Ascending aorta (tissue), 2 donors: Measurements from ENCODE around the gene ANXA2R. TPM values are rescaled to one million over a fixed set of nuclear protein-coding genes. Genes with fewer than 3 reads are reported as not detected.

Experiments used
- DNase-seq, 2 donors: peaks; one replicate each; pipeline ENCODE4 v3.0.0-alpha.2; 2019; ENCODE audit warnings: low spot score in 2 of 2
- H3K27ac ChIP-seq, 2 donors: fragments of 200-600 bp; sonication (generic); one replicate each; pipeline ENCODE4 v1.5.1; 2016 to 2017; ENCODE audit warnings: mild to moderate bottlenecking in 1 of 2
- H3K27me3 ChIP-seq: fragments of 200-600 bp; sonication (generic); one replicate; pipeline ENCODE4 v1.5.1; 2017
- H3K36me3 ChIP-seq, 2 donors: fragments of 200-600 bp; sonication (generic); one replicate each; pipeline ENCODE4 v1.5.1; 2016
- H3K4me1 ChIP-seq, 2 donors: fragments of 200-600 bp; sonication (generic); one replicate each; pipeline ENCODE4 v1.5.1; 2016 to 2017; ENCODE audit warnings: mild to moderate bottlenecking in 1 of 2
- H3K4me3 ChIP-seq, 2 donors: fragments of 200-600 bp; sonication (generic); one replicate each; pipeline ENCODE4 v1.5.1; 2016 to 2017; ENCODE audit warnings: mild to moderate bottlenecking in 1 of 2
- H3K9me3 ChIP-seq, 2 donors: fragments of 200-600 bp; sonication (generic); one replicate each; pipeline ENCODE4 v1.5.1; 2016
- intact Hi-C: fragments of 100-400 bp; cut with DNase I; formaldehyde crosslinking; loops from one replicate; pipeline ENCODE4 v1.15.1; 2023
- total RNA-seq: library from RNA; depleted of rRNA; stranded (reverse); fragments of >200 nt; gene quantifications from one replicate; pipeline ENCODE4 v1.1.0, GENCODE V29; 2016
- TF ChIP-seq, protein P1 (sequence below), 3 experiments: fragments of 200-600 bp in 2 of 3; fragments of 450-650 bp in 1 of 3; sonication (generic) in 2 of 3; IDR thresholded peaks; one replicate each; pipeline ENCODE4 v1.5.1; 2016 to 2019; ENCODE audit warnings: antibody characterized with exemption in 3 of 3, mild to moderate bottlenecking in 1 of 3, moderate library complexity in 1 of 3

Gene ANXA2R
- total RNA-seq, 1 donor from 2014 or later: 5.1 TPM

DNA sequence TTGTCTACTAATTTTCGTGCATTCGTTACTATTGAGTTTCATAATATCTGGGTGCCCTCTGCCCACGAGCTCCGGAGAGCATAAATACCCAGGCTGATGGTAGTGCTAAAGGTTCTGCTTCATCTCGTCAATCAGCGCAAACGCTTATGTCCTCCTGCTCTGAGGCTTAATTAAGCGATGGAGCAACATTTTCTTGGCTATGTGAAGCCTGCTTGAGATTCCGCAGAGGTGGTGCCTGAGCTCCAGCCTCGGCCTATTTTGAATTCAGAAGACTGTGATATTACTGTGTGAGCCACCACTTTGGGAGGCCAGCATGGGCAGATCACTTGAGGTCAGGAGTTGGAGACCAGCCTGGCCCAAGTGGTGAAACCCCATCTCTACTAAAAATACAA, 44.8 kb downstream of the ANXA2R start:
- Histone ChIP-seq H3K4me3 (peak overlapping the region; percentile 52 to 72), H3K36me3 (no peaks in the 10 kb centered on the region), H3K27ac (peak overlapping the region; percentile 90 to 97), H3K27me3 (no peaks in the 10 kb centered on the region), H3K9me3 (no peaks in the 10 kb centered on the region), H3K4me1 (peaks cover 0 to 5% of the 10 kb centered on the region in 2 donors)
- no peak for DNase-seq
- intact Hi-C loops: loop anchor here (1.0 to 2.0 kb wide), 5 partner anchors 13 to 318 kb away; partner anchors contain the start of genes ANXA2R and HMGCS1
- TF ChIP-seq, protein P1, sequence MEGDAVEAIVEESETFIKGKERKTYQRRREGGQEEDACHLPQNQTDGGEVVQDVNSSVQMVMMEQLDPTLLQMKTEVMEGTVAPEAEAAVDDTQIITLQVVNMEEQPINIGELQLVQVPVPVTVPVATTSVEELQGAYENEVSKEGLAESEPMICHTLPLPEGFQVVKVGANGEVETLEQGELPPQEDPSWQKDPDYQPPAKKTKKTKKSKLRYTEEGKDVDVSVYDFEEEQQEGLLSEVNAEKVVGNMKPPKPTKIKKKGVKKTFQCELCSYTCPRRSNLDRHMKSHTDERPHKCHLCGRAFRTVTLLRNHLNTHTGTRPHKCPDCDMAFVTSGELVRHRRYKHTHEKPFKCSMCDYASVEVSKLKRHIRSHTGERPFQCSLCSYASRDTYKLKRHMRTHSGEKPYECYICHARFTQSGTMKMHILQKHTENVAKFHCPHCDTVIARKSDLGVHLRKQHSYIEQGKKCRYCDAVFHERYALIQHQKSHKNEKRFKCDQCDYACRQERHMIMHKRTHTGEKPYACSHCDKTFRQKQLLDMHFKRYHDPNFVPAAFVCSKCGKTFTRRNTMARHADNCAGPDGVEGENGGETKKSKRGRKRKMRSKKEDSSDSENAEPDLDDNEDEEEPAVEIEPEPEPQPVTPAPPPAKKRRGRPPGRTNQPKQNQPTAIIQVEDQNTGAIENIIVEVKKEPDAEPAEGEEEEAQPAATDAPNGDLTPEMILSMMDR (IDR thresholded peaks at IDR 0.05): no peak

DNA sequence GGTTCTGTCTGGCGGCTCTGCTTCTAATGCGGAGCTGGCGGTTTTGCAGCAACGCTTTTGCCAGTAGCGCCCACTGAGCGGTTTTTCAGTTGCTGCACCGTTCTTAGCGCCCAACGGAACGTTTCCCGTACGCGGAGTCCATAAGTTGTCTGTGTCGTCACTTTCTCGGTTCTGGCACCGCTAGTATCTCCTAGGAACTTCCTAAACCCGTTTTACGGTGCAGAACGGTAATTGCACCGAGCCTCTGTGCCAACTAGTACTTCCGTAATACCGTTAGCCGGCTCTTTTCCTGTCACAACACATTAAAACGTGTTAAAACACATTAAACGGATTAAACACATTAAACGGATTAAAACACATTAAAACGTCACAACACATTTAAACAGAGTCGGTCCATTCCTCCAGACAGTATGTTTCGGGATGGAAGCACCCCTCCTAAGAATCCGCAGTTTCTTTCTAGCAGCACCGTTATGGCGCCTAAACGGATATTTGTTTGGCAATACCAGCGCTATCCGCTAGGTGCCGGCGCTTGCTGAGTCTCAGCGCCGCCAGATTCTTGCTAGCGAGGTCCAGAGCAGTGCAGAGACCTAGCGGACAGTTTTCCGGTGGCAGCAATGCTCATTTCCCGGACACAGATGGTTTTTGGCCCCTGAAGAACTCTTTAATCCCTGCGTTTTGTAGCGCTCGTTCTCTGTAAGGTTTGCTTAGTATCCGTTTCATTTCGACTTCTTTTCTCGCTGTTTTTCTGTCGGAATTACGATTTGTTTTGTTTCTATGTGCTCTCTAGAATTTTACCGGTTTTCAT, 45.4 kb downstream of the ANXA2R start:
- H3K9me3 ChIP-seq: no peaks in the 10 kb centered on the region
- intact Hi-C loops: loop anchor here (1.0 to 2.0 kb wide), 5 partner anchors 14 to 319 kb away; partner anchors contain the start of genes ANXA2R and HMGCS1
- H3K4me1 ChIP-seq: peaks cover 0 to 4% of the 10 kb centered on the region in 2 donors
- H3K4me3 ChIP-seq: peak overlapping the region; percentile 52 to 72
- no peaks in the 10 kb centered on the region for H3K36me3 ChIP-seq
- H3K27ac ChIP-seq: peak overlapping the region; percentile 90 to 97
- H3K27me3 ChIP-seq: no peaks in the 10 kb centered on the region
- peak in 1 of 2 donors; percentile 94 for DNase-seq
- TF ChIP-seq, protein P1 (IDR thresholded peaks at IDR 0.05): peak; percentile 84 to 88 (median 85)

DNA sequence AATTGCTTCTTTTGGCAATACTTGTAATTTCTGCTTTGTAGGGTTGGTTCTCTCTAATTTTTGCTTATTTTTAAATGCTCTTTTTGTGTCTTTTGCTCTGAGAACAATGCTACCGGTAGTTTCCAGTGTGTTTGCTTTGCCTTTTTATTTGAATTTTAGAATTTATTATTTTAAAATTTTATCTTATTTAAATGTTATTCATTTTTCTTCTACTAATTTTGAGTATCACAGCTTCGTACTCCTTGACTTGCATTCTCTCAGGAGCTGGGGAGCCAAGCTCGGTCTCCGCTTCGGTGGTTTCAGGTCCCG, 45.9 kb downstream of the ANXA2R start:
- intact Hi-C loops: loop anchor here (2.0 kb wide), 2 partner anchors 15 to 47 kb away; partner anchors contain the start of gene ANXA2R
- Histone ChIP-seq H3K27ac (peak overlapping the region; percentile 90 to 97), H3K36me3 (no peaks in the 10 kb centered on the region), H3K27me3 (no peaks in the 10 kb centered on the region), H3K9me3 (no peaks in the 10 kb centered on the region), H3K4me1 (peaks cover 0 to 4% of the 10 kb centered on the region in 2 donors), H3K4me3 (peak overlapping the region; percentile 52 to 72)
- TF ChIP-seq, protein P1 (IDR thresholded peaks at IDR 0.05): no peak
- DNase-seq: no peak

DNA sequence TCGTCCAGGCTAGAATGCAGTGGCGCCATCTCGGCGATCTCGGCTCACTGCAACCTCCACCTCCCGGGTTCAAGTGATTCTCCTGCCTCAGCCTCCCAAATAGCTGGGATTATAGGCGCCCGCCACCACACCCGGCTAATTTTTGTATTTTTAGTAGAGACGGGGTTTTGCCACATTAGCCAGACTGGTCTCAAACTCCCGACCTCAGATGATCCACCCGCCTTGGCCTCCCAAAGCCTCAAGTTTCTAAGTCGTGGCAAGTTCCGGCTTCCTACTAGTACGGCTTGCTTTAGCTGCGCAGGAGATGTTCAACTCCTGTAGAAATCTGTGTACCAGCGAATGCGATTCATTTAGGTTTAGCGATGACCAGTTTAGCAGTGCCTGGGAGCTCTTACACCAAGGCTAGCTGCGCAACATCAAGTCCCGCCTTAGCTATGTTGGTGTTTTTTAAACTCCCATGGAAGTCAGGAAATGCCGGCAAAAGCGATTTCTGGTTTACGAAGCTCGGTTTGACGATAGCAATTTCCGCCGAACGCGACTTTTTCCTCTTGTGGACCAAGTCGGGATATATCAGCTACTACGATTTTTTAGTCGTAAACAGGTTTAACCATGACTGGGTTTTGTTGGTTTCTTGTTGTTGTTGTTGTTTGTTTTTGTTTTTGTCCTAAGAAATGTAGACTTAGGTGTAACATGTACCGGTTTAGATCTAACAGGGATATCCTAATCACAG, 46.4 kb downstream of the ANXA2R start:
- no peaks in the 10 kb centered on the region for H3K36me3 ChIP-seq
- peak overlapping the region; percentile 52 to 72 for H3K4me3 ChIP-seq
- TF ChIP-seq, protein P1 (IDR thresholded peaks at IDR 0.05): peak in 1 of 3 experiments; percentile 6

DNA sequence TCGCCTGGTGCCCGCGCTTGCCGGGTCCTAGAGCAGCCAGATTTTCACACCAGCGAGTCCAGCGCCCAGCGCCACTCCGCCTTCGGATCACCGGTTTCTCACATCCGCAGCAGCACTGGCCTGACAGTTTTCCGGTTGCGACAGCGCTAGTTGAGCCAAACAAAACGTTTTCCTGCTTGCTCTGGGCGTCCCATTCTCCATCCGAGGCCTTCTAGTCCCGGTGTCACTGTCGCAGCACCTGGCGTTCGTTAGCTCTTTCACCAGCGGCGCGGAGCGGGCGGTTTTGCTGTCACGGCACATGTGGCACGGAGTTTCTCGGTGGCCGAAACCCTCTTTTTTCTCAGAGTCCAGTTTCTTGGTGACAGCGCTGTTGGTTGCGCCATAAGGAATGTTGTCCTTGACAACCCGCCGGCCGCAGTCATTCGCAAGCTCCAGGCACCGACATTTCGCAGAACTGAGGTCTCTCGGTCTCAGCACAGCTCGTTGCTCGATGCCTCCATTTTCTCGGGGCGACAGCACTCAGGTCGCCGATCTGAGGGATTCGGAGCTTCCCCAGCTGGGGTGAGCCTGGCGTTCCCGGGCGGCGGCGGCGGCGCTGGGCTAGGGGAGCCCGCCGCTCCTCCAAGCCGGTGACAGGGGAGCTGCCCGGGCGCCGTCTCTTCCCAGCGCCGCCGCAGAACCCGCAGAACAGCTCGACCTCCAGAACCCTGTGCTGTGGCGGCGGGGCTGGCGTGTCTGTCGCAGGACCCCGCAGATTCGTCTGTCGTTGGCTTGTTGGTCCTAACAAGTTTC, 47.8 kb downstream of the ANXA2R start:
- TF ChIP-seq, protein P1 (IDR thresholded peaks at IDR 0.05): no peak
- intact Hi-C loops: loop anchor here (1.0 to 2.0 kb wide), 3 partner anchors 42 to 129 kb away; partner anchors contain the start of gene ZNF131
- DNase-seq: peak; percentile 68 to 93
- Histone ChIP-seq H3K27me3 (no peaks in the 10 kb centered on the region), H3K27ac (peak overlapping the region; percentile 90 to 97), H3K36me3 (no peaks in the 10 kb centered on the region), H3K9me3 (no peaks in the 10 kb centered on the region), H3K4me3 (peak overlapping the region; percentile 72 to 76), H3K4me1 (peaks cover 0 to 4% of the 10 kb centered on the region in 2 donors)

More for the DNA sequence above, 46.4 kb downstream of the ANXA2R start:
- DNase-seq: peak in 1 of 2 donors; percentile 70
- no peaks in the 10 kb centered on the region for H3K27me3 ChIP-seq
- intact Hi-C loops: loop anchor here (2.0 kb wide), 4 partner anchors 15 to 127 kb away; partner anchors contain the start of genes ANXA2R and ZNF131
- H3K4me1 ChIP-seq: peaks cover 0 to 4% of the 10 kb centered on the region in 2 donors
- H3K9me3 ChIP-seq: no peaks in the 10 kb centered on the region
- peak overlapping the region; percentile 90 to 97 for H3K27ac ChIP-seq
